Neural progenitor cell (in vitro differentiated cells): Measurements from ENCODE around the gene MYO3A.

Experiments
- CTCF ChIP-seq: fragments of 200-600 bp; sonication (generic); IDR thresholded peaks from 2 replicates; pipeline ENCODE4 v1.5.1; 2017; ENCODE audit warnings: antibody characterized with exemption, mild to moderate bottlenecking
- EZH2 ChIP-seq: fragments of 200-600 bp; sonication (generic); IDR thresholded peaks from 2 replicates; pipeline ENCODE4 v1.6.1; 2017; ENCODE audit warnings: antibody characterized with exemption, mild to moderate bottlenecking, moderate library complexity
- EZH2phosphoT487 ChIP-seq: fragments of 200-600 bp; sonication (generic); IDR thresholded peaks from 2 replicates; pipeline ENCODE4 v1.6.1; 2017; ENCODE audit warnings: antibody characterized with exemption

- TF ChIP-seq CTCF (peak; percentile 66), EZH2phosphoT487 (no peak), EZH2 (peak; percentile 43)
Measured at GRCh38 chr10:25934621-25935139, 651 bp downstream of the MYO3A start.
